ENCODE data around the gene AOC1.

DNA sequence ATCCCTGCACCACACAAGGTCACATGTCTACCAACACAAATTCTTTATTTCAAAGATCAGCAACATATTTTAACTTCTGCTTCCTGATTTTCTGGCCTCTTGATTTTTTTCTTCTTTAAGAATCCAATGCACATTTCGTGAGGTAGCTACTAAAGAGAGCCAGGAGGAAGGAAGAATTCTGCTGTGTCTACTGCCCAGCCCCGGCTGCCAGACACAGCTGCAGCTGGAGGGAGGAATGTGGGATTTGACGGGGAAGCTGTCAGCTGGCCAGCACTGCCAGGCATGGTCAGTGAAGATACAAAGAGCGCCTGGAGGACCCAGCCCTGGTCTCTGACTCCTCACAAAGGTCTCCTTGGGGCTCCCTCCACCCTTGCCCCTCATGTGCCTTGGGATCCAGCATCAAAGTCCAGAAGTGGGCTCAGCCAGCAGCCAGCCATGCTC, 6.9 kb upstream of the AOC1 start:
- no peak for TF ChIP-seq RARB (CRISPR knock-in tag; IDR thresholded peaks at IDR 0.05)
- TF ChIP-seq ZC3H10 (CRISPR knock-in tag; IDR thresholded peaks at IDR 0.05), result no peak
- TF ChIP-seq PPARA (CRISPR knock-in tag; IDR thresholded peaks at IDR 0.05; ENCODE audit: borderline replicate concordance), result no peak
